Mesodermal cell (in vitro differentiated cells): ENCODE data around the gene CDK5RAP3.

Source experiments
- H3K27ac ChIP-seq: 2 replicates; pipeline ENCODE4 v1.7.0; 2013; ENCODE audit warnings: mild to moderate bottlenecking, low read depth, low read length, moderate library complexity; ENCODE audit not compliant: severe bottlenecking
- H3K36me3 ChIP-seq: 2 replicates; pipeline ENCODE4 v1.7.1; 2013; ENCODE audit warnings: mild to moderate bottlenecking, low read length, moderate library complexity; ENCODE audit not compliant: control insufficient read depth, insufficient read depth
- H3K4me1 ChIP-seq: one replicate; pipeline ENCODE4 v1.7.1; 2013; ENCODE audit warnings: mild to moderate bottlenecking, low read length; ENCODE audit not compliant: insufficient read depth, control insufficient read depth, poor library complexity, severe bottlenecking
- H3K4me3 ChIP-seq: 2 replicates; pipeline ENCODE4 v1.7.0; 2013; ENCODE audit warnings: low read length, control low read depth, mild to moderate bottlenecking; ENCODE audit not compliant: insufficient read depth, poor library complexity, severe bottlenecking; ENCODE audit errors: extremely low read depth
- H3K9me3 ChIP-seq: 2 replicates; pipeline ENCODE4 v1.7.1; 2013; ENCODE audit warnings: mild to moderate bottlenecking, low read length, moderate library complexity; ENCODE audit not compliant: control insufficient read depth
- WGBS, 2 experiments: methylation state at CpG; one replicate each; pipeline ENCODE4 v1.1.5; 2013; ENCODE audit warnings: missing lambda C conversion rate in 2 of 2; ENCODE audit not compliant: insufficient coverage in 2 of 2; 5-methylcytosine and 5-hydroxymethylcytosine counted together

CDK5RAP3 gene

GRCh38 chr17:48025040-48025903, 54.4 kb downstream of the CDK5RAP3 start:
- H3K9me3 ChIP-seq, result no peaks in the 10 kb centered on the region
- no peaks in the 10 kb centered on the region for H3K36me3 ChIP-seq
- H3K4me3 ChIP-seq, result peak overlapping the region; percentile 42
- H3K27ac ChIP-seq, result peak overlapping the region; percentile 47
- peaks cover 10% of the 10 kb centered on the region for H3K4me1 ChIP-seq
- WGBS, 2 experiments, result 2% methylated on average over 45 to 49 of the region's 56 CpGs

GRCh38 chr17:48025904-48026501, 55.1 kb downstream of the CDK5RAP3 start:
- WGBS, 2 experiments, result 59 to 71% methylated on average over 6 to 7 of the region's 8 CpGs
- Histone ChIP-seq H3K9me3 (no peaks in the 10 kb centered on the region), H3K27ac (no peak overlapping the region), H3K4me3 (peak overlapping the region; percentile 42), H3K36me3 (no peaks in the 10 kb centered on the region), H3K4me1 (peaks cover 10% of the 10 kb centered on the region)

- Histone ChIP-seq H3K4me1 (peaks cover 10% of the 10 kb centered on the region), H3K4me3 (no peak overlapping the region), H3K36me3 (no peaks in the 10 kb centered on the region), H3K9me3 (no peaks in the 10 kb centered on the region), H3K27ac (no peak overlapping the region)
- WGBS, 2 experiments, result 13 to 16% methylated on average over 16 of the region's 18 CpGs
These were observed 55.8 kb downstream of the CDK5RAP3 start for GRCh38 chr17:48026502-48027321.

- Histone ChIP-seq H3K36me3 (no peaks in the 10 kb centered on the region), H3K4me3 (no peak overlapping the region), H3K4me1 (peaks cover 10% of the 10 kb centered on the region), H3K27ac (no peak overlapping the region), H3K9me3 (no peaks in the 10 kb centered on the region)
- 93 to 95% methylated on average over 10 to 11 of the region's 12 CpGs for WGBS, 2 experiments
These were observed 56.5 kb downstream of the CDK5RAP3 start for GRCh38 chr17:48027322-48027981.

GRCh38 chr17:48028736-48029135, 57.8 kb downstream of the CDK5RAP3 start:
- no CpG with 5 or more reads among the region's 1 CpG for WGBS, 2 experiments
- no peak overlapping the region for H3K4me3 ChIP-seq

GRCh38 chr17:48030531-48030930, 59.6 kb downstream of the CDK5RAP3 start:
- Histone ChIP-seq H3K9me3 (no peaks in the 10 kb centered on the region), H3K27ac (no peak overlapping the region), H3K4me3 (no peak overlapping the region), H3K36me3 (no peaks in the 10 kb centered on the region), H3K4me1 (peaks cover 8% of the 10 kb centered on the region)
- 92 to 93% methylated on average over 5 of the region's 5 CpGs for WGBS, 2 experiments

More at GRCh38 chr17:48028736-48029135, 57.8 kb downstream of the CDK5RAP3 start:
- Histone ChIP-seq H3K9me3 (no peaks in the 10 kb centered on the region), H3K36me3 (no peaks in the 10 kb centered on the region), H3K4me1 (peaks cover 10% of the 10 kb centered on the region), H3K27ac (no peak overlapping the region)
